GM21515 (cell line): ENCODE measurements around the gene FAM50A.
A peak's percentile ranks its signal among the peaks of the same experiment; 100 is the strongest.

Experiments used
- ATAC-seq: cut with Tn5 transposase; IDR thresholded peaks from one replicate; pipeline ENCODE4 v1.9.1; 2021; ENCODE audit not compliant: unreplicated experiment

Gene FAM50A

DNA sequence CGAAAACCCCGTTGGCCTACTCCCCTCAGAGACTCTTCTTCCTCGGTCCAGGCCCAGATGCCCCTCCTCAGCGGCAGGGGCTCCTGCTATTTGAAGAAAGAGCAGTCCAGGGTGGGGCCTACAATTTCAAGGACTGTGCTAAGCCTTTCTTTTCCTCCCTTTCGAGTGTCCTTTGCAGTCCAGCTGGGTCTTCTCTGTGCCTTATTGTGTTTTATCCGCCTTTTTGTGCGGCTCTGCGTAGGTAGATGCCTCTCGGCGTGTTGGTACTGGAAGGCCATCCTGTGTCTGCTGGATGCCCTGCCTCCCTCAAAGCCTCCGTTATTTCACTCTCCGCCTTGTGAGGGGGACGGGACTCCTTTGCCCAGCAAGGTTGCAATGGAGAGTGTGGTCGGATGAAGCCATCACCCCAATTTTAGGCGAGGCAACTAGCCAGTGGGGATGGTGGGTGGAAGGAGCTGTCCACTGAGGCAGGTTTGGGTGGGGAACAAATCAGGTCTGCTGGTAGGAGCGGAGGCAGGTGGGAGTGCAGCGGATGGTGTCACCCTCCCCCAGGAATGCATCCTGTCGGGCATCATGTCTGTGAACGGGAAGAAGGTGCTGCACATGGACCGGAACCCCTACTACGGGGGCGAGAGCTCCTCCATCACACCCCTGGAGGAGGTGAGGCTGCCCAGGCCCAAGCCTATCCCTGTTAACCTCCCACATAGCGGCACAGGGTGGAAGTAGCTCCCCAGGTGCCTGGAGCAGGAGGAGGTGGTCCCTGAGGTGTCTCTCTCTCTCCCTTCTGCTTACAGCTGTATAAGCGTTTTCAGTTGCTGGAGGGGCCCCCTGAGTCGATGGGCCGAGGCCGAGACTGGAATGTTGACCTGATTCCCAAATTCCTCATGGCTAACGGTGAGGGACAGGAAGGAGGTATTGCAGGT lies 5.7 kb upstream of the FAM50A start:
- ATAC-seq, result no peak

DNA sequence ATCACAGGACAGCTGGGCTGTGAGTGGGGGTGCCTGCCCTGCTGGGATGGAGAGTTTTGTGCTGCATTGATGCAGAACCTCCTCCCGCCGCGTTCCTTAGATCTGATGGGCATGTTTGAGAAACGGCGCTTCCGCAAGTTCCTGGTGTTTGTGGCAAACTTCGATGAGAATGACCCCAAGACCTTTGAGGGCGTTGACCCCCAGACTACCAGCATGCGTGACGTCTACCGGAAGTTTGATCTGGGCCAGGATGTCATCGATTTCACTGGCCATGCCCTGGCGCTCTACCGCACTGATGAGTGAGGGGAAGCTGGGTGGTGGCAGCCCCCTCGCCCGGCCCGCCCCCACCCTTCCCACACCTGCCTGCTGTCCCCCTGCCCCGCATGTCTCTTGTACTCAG lies 4.1 kb upstream of the FAM50A start:
- no peak for ATAC-seq

DNA sequence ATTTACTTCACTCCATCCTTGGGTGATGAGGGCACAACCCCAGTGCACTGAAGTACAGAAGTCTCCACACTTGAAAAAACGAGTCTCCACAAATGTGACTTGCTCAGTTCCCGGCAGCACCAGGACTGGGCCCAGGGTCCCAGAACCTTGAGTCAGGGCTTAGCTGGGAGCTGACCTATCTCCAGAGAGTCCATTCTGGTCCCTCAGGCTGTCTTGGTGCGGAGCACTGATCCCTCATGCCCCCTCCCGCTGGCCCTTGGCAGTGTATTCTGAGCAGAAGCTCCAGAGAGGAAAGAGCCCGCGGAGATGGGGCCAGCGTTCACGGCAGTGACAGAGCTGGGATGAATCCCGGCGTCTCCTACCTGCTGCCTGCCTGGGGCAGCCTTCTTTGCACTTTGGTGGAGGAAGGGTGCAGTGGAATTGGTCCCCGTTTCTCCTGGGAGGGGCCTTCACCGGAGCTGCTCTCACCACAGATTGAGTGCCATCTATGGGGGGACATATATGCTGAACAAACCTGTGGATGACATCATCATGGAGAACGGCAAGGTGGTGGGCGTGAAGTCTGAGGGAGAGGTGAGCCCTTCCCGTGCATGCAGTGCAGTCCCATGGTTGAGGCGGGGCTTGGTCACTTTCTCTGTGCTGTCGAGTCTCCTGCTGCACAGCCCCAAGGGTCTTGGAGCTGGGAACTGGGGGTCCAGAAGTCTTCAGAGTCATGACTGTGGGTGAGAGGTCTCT lies 3.2 kb upstream of the FAM50A start:
- no peak for ATAC-seq

DNA sequence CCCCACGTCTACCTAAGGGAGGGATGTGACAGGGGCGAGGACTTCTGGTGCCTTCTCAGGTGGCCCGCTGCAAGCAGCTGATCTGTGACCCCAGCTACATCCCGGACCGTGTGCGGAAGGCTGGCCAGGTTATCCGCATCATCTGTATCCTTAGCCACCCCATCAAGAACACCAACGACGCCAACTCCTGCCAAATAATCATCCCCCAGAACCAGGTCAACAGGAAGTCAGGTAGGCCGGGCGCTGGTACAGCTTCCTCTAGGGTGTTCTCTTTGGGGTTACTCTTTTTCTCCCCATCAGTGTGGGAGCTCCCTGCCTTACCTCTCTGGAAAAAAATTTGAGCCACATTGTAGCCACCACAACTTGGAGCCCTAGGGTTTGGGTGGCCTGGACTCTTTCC lies 2.4 kb upstream of the FAM50A start:
- no peak for ATAC-seq

DNA sequence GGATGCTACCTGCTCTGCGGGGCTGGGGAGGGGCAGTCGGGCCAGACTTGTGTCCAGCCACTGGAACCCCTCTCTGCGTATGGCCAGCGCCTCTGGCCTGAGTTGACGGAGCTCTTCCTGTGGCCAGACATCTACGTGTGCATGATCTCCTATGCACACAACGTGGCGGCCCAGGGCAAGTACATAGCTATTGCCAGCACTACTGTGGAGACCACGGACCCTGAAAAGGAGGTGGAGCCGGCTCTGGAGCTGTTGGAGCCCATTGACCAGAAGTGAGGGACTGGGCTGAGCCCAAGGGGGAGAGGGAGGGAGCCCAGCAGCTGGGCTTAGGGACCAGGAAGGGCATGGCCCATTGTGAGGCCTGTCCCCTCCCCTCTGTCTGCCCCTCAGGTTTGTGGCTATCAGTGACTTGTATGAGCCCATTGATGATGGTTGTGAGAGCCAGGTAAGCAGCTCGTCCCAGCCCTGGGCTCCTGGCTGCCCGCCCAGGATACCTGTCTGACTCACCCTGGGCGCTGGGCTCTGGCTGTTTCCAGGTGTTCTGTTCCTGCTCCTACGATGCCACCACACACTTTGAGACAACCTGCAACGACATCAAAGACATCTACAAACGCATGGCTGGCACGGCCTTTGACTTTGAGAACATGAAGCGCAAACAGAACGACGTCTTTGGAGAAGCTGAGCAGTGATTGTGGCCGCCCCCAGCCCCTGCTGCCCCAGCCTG lies 1.8 kb upstream of the FAM50A start:
- no peak for ATAC-seq

DNA sequence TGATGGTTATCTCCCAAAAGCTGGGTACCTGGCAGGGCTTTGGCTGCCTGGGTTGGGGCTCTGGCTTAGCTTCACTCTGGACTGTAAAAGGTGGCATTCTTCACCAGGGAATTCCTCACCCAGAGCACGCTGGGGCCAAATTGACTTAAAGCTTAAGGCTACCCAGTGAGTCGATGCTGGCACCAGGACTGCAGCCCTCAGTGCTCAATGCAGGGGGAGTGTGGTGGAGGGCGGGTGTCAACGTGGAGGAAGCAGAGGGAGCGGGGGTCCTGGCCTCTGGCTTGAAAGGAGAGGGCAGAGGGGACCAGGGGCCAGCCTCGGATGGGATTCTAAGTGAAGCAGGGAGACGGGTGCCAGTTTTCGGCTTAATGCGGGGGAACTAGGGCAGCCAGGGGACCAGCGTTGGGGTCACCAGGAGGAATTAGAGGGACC lies 446 bp upstream of the FAM50A start:
- no peak for ATAC-seq

DNA sequence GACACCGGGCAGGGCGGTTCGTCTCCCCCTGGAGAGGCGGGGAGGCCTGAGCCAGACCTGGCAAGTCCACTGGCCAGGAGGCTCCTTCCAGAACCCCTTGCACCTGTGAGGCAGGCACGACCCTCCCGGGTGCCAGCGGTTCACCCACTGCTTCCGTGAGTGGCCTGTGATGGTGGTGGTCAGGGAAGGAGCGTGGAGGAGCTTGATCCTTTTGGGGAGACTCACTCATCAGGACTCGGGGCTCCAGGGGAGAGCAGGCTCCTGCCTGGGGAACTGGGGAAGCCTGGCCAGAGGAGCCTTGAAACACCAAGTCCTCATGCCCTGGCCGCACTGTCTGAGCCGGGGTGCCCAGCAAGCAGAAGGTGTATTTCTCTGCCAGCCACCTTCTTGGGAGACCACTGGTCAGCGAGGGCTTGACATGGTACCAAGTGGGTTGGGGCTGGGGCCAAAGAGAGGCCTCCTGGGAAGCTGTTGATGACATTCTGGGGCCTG lies 860 bp downstream of the FAM50A start:
- no peak for ATAC-seq

DNA sequence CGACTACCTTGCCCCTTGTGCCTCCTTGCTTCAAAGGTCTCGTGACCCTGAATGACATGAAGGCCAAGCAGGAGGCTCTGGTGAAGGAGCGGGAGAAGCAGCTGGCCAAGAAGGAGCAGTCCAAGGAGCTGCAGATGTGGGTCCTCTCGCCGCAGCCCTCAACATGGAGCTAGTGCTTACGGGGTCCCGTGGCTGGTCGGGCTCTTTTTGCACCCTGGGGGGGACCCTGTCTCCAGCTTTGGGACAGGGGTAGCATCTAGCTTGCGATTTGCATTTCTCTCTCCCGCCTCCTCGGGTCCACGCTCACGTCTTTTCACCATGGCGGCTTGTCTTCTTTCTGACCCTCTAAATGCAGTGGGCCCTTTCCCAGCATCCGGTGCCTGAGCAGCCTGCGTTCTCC lies 1.8 kb downstream of the FAM50A start:
- ATAC-seq, result no peak

DNA sequence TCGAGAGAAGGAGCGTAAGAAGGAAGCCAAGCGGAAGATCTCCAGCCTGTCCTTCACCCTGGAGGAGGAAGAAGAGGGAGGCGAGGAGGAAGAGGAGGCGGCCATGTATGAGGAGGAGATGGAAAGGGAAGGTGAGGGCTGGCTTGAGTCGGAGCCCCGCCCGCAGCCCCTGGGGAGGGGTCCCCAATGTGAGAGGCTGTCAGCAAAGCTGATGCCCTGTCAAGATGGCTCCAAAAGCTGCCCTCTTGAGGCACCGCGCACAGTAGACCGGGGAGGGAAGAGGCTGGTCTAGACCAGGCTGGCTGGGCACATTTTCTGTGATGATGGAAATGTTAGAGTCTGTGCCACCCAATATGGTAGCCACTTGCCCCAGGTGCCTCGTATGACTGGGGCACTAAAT lies 2.5 kb downstream of the FAM50A start:
- no peak for ATAC-seq

DNA sequence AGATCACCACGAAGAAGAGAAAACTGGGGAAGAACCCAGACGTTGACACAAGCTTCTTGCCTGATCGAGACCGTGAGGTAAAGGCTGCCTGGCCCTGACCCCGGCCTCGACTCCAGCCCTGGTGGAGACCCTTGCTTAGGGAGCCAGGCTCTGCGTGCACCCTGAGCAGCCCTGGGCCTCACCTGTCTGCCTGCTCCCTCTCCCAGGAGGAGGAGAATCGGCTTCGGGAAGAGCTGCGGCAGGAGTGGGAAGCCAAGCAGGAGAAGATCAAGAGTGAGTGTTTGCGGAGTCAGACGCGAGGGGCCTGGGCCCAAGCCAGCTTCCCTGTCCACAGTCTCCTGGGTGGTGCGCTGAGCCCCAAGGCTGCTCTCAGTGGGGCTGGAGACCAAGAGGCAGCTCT lies 4.5 kb downstream of the FAM50A start:
- no peak for ATAC-seq

DNA sequence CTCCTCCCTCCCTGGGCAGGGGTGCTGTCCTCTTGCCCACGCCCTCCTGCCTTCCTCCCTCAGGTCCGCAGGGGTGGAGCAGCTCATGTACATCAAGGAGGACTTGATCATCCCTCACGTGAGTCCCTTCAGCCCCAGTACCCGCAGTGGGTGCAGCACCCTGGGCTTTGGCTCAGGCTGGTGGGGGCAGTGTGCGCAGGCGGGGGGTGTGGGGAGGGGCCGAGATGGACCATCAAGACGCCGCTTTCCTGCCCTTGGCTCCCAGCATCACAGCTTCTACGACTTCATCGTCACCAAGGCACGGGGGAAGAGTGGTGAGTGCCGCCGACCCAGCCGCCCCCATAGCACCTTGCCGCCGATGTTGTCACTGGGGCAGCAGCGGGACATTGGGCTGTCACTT lies 5.7 kb downstream of the FAM50A start:
- no peak for ATAC-seq

DNA sequence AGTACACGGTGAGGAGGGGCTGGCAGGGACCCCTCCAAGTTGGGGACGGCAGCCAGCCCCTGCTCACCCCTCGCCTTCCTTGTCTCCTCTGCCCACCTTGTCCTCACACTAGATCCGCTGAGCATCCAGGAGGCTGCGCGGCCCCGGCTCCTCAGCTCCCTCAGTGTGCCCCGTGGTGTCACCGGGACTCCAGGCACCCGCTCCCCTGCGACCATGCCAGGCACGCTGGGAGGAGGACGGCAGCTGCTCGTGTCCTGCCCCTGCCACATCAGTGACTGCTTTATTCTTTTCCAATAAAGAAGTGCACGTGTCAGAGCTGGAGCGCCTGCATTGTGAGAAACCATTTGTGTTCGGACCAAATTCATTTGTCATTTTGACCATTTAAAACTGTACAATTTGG lies 6.4 kb downstream of the FAM50A start:
- ATAC-seq, result no peak

DNA sequence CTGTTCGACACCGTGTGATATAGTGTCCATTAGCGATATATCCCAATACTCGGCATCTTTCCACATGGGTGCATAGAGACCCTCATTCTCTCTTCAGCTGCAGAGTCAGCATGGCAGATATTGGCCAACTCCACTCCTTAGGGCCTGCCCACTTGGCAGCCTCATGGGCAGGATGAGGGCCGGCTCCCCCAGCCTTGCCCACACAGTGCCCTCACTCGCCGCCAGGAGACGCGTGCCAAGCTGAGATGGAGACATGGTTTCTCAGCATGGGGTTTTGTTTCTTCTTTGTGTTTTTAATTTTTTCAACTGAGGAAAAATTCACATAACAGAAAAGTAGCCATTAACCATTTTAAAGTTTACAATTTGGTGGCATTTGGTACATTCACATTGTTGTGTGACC lies 8.9 kb downstream of the FAM50A start:
- ATAC-seq, result no peak

DNA sequence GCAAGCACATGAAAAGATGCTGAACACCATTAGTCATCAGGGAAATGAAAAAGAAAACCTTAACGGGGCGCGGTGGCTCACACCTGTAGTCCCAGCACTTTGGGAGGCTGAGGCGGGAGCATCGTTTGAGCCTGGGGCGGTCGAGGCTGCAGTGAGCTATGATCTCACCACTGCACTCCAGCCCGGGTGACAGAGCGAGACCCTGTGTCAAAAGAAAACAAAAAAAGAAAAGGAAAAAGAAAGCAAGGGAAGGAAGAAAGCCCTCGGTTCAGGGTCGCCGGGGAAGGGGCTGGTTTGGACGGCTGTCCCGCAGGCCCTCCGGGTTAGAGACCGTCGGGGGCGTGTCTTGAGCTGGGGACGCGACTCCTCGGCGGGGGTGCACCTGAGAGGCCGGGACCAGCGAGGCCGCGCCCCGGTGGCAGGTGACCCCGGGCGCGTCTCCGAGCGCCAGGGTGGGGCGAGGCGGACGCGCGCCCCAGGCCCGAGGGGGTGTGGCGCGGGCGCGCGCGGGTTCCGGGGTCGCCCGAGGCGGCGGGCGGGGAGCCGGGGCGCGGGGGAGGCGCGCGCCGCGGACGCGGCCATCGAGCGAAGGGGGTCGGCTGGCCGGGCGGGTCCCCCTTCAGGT lies 13.7 kb downstream of the FAM50A start:
- ATAC-seq, result peak; percentile 60

DNA sequence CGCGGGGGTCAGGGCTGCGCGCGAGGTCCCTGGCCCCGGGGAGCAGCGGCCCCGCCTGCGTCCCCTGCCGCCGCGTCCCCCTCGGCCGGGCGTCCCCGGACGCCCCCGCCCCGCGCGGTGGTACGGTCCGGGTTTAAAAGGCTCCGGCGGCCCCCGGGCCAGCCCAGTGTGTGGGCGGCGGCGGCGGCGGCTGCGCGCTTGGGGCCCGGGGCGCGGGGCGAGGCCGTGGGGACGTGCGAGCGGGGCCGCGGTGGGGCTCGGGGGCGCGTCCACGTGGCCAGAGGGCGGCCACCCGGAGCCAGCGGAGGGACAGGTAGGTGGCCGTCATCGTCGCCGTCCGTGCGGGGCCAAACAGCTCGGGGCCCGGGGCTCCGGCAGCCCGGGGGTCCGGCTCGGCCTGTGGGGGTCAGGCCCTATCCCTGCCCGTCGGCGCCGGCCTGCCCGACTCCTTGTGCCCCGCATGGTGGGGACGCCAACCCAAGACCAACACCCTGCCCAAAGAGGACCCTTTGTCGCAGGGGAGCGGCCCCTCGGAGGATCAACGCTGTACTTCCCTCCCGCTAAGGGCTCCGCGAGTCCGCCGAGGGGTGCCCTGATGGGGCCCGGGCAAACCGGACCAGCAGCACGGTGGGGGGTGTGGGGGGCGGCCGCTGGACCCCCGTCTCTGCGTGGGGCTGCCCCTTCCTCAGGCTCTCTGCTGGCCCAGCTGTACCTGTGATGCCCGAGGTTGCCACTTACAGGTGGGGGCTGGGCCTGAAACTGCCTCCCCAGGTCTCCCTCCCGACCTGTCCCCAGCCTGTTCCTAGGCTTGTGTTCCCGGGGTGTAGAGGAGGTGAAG lies 14.4 kb downstream of the FAM50A start, which contains the start of gene PLXNA3:
TSS of gene PLXNA3 (plus strand) at position 166 of the 838 bp plus-strand sequence. CDS start 1,903 bp downstream, outside the sequence.
- peak; percentile 66 for ATAC-seq

DNA sequence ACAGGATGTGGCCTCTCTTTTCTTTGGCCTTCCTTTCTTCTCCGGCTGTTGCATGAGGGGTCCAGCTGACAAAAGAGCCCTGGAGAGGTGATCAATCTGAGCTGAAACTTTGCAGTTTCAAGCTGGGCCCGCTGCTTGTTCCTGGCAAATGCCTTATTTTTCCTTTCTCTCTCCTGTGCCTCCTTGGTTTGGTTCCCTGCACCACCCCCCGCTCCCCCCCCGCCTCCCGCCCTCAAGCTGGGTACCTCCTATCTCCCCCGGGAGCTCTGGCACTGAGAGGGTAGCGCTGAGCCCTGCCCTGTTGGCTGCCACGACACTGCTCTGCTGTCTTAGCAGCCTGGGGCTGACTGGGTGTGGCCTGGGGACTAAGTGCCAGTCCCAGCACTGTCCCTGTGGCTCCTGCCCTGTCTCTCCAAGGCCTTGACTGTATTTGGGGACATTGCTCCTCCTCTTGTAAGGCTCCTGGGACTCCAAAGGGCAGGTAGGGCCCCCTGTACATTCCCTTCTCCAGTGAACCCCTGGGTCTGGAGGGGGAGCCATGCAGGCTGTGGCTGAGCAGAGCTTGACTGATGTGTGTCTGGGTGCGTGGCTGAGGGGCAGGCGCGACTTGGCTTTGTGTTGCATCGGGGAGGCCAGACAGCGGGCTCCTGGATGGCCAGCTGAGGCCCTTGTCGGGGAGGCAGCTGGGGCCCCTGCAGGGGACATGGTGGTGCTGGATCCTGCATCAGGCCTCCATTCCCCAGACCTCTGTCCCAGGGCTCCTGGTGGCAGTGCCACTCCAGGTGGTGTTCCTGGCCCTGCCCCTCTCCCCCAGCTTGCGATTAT lies 15.2 kb downstream of the FAM50A start:
- ATAC-seq, result no peak

DNA sequence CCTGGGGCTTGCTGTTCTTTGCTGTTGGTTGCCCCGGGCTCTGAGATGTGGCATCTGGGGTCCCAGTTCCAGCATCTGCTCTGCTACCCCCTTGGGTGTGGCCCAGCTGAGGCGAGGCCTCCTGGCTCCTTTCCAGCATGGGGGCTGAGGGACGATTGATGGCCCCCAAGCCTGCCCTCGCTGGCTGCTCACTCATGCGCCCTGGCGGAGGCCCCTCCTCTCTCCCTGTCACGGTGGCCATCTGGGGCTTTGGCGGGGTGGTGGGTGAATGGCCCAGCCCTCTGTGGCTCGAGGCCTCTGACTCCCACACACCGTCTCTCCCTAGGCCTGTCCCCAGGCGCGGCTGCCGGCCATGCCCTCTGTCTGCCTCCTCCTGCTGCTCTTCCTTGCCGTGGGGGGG lies 15.9 kb downstream of the FAM50A start:
- ATAC-seq, result no peak

DNA sequence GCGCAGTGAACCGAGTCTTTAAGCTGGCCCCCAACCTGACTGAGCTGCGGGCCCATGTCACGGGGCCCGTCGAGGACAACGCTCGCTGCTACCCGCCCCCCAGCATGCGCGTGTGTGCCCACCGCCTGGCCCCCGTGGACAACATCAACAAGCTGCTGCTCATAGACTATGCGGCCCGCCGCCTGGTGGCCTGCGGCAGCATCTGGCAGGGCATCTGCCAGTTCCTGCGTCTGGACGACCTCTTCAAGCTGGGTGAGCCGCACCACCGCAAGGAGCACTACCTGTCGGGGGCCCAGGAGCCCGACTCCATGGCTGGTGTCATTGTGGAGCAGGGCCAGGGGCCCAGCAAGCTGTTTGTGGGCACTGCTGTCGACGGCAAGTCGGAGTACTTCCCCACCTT lies 16.4 kb downstream of the FAM50A start:
- no peak for ATAC-seq

DNA sequence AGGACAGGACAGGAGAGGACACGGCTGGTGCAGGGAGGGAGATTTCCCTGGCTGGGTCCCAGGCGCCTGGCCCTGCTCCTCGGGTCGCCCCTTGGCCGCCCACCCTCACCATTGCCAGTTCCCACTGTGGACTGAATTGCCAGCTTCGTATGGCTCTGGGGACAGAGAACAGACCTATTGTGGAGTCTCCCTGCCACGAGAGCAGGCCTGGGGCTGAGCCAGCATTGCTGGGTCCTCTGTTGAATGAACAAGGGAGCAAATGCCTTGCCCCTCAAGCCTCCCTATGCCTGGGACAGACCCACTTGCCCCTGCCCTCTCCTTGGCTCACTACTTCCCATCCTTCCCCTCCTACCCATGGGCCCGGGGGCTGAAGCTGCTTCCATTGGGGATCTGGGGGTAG lies 18.5 kb downstream of the FAM50A start:
- ATAC-seq, result no peak
